GM19324 (cell line): ENCODE results near the gene MSI2.

Experiments
- ATAC-seq: cut with Tn5 transposase; IDR thresholded peaks from one replicate; pipeline ENCODE4 v1.9.1; 2021; ENCODE audit warnings: mild to moderate bottlenecking, moderate library complexity; ENCODE audit not compliant: unreplicated experiment, low FRiP score

Gene MSI2

DNA sequence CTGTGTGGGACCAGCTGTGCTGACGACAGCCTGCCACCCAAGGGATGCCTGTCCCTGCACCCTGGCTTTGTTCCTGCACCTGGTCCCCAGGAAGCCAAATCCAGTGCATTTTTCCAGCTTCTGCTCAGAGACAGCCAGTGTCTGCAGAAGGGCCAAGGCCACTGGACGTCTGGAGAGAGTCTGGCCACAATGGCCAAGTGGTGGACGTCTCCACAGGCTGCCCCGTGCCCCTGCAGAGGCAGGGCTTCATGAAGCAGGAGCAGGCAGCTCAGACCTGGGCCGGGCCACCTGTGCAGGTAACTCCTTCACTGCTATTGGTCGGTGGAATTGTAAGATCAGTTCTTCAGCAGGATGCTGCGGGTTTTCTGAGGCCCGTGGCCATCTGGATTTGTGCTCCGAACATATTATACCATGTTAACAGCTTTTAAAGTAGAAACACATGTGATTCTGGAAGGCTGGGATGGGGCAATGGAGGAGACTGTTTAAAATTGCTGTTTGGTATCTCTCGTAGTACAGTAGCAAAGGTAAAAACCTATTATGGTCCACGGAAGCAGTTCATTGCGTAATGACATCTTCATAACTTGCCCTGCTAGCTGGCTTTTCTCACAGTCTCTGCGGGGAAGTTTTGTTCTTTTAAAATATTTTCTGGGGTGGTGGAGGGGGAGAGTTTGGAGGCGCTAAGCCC, 303.5 kb downstream of the MSI2 start:
- no peak for ATAC-seq

DNA sequence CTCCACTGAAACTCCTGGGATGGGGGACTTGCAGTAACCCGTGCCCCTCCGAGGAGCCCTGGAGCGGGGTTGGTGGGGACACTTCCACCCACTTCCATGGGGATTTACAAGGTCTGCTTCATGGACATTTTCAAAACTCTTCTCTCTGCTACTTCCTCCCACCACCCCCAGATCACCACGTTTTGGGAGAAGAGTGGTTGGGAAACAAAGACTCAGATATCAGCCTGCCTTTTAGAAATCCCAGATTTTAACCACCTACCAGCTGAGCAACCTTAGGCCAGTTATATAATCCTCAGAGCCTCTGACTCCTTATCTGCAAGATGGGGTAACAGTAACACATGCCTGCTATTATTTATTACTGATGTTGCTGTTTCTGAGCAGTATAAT, 304.0 kb downstream of the MSI2 start:
- no peak for ATAC-seq

DNA sequence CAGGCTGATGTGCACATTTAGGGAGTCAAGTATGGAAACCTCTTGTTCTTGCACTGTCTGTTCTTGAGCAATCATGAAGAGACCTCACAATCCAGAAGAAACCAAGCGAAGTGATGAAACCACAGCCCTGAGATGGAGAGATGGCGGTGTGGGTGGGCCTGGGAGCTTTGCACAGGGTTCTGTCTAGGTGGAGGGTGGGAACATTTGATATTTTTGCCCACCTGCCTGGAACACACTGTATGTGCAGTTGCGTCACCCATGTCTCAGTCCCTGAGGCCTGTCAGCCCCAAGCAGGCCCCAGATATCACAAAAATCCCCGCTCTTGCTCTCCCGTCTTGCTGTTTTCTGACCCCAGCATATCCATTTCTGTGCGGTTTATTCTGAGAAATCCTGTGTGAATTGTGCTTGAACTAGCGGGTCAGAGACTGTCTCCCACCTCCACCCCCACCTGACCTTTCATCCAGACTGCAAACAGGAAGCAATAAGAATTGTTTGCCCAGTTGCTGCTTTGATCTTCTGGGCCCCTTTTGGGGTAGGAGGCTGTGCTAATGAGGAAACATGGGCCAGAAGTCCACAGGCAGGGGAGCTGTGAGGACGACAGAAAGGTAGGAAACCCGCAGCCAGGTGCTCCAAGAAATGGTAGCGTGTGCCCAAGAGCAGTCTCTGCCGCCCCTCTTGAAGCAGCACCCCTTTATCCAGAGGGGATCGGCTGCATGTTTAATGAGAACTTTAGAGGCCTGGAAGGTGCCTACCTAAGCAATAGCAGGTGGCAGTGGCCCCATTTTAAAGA, 304.9 kb downstream of the MSI2 start:
- ATAC-seq = no peak

DNA sequence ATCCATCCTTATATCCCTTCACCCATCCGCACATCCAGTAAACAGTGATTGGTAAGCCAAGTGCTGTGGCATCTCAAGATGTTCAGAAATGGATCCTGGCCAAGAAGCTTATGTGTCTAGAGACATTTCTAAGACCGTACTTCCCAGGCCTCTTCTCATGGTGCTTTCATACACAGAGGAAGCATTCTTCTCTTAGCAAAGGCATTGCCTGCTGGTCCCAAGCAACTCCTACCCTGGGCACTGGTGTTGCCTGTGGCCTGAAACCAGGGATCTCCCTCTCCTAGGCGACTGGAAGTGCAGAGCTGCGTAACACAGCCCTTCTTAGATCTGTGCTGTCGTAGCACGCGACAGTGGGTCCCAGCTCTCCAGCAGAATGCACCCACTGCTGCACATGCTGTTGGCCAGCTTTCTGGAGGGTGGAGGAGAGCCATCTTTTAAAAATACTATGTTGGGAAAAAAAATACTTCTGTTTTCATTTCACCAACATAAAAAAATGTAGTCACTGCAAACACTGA, 305.9 kb downstream of the MSI2 start:
- ATAC-seq = no peak

DNA sequence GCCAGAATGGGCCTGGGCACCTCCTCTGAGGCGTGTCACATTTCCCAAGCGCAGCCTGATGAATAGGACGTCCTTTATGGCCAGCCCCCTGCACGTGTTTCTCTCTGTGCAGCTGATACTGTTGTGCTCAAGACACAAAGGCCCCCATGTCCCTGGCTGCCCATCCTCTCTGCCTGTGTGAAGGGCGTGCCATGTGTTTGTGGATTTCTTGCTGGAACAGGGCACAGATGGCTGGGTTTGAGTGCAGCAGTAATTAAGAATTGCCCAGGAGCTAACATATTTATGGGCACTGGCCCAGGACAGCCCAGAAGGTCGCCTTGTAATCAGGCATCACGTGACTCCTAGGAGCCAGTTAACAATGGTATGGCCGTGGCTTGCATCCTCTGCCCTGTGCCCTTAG, 307.6 kb downstream of the MSI2 start:
- no peak for ATAC-seq

DNA sequence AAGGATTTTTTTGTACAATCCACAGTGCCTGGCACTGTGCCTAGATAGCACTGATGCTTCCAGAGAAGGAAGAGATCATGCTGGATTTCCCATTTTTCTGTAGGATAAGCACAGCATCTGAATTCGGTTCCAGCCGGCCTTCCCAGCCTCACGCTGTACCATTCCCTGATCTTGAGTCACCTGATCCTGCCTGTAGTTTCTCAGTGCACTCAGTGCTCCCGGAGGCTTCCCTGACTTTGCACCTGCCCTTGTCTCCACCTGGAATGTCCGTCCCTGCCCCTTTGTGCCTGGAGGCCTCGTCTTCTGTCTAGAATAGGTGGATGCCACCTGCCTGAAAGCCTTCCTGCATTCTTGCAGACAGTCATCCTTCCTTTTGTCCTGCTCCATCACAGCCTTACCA, 308.9 kb downstream of the MSI2 start:
- no peak for ATAC-seq

DNA sequence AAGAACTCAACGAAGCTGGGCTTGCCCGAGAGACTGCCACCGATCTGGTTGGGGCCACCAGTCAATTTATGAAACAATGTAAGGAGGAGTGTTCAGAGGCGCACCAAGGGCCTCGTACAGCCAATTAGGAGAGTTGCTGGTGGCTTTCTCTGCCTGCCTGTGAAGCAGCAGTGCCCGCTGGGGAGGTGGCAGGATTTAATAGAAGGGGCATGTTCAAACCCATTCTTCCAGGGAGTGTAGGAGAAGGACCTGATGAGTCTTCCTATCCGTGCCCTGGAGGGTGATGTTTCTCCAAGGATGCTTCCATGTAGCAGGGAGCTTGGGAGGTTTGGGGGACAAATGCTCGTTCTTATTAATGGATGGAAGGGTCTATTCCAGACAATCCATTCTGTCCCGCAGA, 310.4 kb downstream of the MSI2 start:
- ATAC-seq = no peak

DNA sequence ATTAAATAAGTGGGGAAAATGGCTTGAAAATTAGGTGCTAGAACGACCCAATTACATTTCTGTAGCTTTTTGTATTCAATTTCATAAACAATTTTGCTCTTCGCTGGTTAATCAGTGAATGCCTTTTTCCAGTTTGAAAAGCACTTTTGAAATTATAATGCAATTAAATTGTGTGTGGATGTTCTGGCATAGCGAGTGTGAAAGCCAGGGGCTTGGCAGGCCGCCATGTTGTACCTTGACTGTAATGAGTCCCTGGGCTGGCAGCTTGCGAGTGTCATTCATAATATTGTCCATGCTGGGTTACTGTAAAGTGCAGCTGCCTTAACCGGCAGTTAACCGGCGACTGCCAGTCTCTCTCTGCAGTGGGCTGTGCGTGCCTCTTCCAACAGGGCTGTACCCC, 310.9 kb downstream of the MSI2 start:
- no peak for ATAC-seq

DNA sequence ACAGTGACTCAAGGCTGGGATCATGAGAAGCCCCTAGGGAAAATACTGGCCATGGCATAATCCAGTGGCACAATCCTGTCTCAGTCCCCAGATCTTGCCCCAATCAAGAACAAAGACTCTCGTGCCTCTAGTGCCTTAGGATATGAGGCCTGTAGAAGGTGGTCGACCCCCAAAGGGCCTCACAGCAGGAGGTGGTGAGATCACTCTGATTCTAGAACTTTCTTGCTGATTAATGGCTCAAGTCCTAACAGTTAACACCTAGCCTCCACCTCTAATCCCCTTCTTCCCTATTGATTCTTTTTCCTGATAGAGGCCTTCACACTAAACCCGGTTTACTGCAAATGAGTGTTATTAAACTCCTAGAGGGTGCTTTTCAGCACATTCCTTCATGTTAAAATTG, 312.0 kb downstream of the MSI2 start:
- ATAC-seq = no peak

DNA sequence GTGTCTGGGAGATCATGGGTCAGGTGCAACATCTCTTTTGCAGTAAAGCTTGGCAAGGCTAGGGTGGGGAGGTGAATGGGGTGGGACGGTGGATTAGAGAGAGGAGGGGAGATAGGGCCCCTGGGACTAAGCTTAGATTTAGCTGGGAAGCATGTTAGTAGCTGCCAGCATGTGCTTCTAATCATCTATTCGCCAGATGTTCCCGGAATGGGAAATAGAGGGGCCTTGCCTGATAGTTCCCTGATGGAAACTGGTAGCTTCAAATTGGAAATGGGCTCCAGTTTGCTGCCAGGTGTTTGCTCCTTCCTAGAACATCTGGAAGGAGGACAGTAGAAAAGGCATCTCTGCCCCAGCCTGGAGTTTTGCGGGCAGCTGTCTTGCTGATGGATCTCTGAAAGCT, 312.7 kb downstream of the MSI2 start:
- no peak for ATAC-seq

DNA sequence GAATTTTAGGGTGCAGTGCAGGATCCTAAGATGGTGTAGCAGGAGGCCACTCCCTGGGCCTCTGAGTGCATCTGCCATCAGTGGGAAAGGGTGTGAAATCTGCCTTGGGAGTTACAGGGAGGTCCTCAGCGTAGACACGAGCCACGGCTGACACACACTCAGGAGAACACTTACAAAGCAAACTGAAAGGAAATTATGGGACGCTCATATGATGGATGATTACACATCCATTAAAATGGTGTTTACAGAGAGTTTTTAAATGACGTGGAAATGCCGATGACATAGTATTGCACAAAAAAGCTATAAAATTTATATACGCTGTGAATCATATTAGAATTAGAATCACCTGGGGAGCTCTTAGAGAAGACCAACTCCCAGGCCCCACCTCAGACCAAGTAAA, 313.5 kb downstream of the MSI2 start:
- ATAC-seq = no peak

DNA sequence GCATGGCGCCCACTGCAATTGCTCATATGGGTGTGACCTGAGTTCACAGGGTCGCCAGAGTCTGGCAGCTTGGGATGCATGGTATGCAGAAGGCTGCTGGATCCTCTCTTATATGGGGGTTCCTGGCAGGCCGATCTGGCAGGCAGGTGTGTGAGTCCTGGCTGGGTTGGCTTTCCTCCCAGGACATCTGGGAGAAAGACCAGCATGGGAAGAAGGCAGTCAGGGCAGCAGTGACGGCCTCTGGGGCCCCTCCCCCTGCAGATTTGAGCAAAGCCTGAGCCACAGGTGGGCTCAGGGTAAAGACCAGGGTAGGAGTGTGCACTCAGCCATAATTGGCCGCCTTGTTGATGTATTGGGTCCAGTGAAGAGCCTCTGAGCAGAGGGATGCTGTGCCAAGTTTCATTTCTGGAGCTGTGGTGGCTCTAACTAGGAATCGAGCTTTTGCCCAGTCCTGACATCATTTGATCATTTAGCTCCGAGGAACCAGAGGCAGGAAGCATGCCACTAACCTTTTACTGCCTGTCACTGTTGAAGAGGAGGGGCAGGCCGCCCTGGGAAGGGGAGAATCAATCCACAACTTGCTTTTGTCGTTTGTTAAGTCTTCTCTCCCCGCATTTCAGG, 314.5 kb downstream of the MSI2 start:
- no peak for ATAC-seq

DNA sequence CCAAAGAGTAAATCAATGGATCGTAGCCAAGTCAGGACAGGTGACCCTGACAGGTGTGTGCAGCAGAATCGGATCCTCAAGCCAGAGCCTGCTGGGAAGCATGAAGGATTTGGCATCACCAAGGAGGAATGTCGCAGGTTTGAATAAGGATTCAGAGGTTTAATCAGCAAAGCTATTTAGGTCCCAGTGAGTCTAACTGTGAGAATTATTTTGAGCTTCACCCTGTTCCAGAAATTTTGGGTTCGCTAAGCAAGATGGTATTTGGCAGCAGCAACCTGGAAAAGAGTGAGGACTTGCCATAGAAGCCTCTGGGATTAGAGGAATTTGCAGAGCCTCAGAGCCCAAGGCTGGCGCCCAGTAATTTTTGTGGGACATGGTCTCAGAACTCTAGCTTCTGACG, 315.7 kb downstream of the MSI2 start:
- no peak for ATAC-seq

DNA sequence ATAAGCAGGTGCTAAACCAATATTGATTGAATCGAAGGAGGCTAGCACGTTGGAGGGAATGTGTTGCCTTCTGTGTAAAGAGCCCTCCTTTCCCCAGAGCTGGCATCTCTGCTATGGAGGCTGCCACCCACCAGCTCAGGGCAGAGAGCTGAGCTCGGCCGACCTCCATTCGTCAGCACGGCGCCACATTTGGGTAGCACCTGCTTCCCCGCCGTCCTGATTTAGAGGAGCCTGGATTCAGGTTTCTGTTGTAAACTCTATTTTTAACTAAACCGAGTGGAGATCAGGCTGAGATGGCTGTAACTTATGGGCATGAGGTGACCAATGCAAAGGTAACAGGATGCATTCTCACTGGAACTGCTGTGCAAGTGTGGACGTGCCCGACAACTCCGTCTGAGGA, 316.3 kb downstream of the MSI2 start:
- ATAC-seq = no peak

DNA sequence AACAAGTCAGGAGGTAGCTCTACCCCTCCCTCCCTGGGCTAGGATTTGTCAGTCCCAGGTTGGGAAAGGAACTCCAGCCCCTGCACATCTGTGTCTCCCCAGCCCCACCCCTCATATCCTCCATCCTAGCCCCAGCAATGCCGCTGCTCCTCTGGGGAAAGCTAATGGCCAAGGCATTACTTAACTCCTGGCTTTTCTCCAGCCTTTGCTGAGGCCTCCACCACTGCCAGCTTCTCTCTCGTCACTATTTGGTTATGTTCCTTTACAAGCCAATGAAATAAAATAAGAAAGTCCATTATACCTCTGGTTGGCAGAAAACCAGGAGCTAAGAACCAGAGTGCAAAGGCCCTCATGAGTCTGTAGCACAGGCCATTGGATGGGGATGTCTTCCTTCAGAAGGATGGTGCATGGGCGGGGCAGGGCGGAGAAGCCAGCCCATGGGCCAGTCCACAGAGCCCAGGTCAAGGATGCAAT, 317.8 kb downstream of the MSI2 start:
- ATAC-seq = no peak

DNA sequence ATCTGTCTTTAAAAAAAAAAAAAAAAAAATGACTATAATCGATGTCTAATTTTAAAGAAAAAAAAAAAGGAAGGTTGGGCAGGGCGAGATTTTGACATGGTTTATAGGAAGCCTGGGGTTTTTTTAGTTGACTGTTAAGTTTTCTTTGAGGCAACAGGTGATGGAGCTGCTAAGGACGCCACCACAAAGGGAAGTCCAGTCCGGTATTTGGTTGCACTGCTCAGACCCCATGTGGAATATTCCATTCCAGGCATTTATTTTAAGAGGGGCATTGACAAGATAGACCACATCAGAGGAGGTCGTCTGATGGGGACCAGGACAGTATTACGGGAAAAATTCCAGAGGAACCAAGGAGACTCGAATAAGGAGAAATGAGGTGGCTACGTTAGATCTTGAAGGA, 320.4 kb downstream of the MSI2 start:
- ATAC-seq = no peak

DNA sequence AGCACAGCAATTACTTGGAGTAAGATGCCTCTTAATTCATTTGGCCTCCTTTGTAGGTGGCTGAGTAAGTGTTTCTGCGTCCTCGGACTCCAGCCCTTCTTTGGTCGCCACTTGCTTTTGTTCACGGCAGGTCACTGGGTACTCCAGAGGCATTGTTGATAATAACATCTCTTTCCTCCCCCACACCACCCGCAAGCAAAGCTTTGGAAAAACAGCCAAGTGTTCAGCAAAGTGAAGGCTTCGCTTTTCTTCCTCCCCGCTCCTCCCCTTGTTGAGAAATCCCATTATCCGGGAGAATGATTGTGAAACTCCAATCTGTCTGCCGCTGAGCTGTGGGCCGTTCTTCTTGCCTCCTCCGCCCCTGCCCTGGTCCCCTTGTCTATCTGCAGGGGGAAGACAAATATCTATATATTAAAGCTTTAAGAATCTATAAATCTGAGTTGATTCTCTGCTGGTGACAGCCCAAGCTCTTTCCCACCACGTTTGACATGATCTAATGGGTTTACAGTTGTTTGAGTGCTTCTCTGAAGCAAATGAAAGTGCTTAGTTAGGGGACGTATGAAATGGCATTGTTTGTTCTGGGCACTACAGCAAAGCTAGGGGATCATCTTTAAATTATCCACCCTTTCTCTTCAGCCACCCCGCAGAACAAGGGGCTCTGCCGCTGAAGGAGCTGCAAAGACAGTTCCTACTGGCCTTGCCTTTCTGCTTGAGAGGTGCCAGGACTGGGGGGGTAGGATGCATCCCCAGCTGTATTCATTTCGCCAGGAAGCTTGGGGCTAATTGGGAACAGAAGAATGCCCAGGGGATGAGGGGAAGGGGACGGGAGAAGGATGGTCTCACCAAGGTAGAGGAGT, 321.7 kb downstream of the MSI2 start:
- no peak for ATAC-seq

DNA sequence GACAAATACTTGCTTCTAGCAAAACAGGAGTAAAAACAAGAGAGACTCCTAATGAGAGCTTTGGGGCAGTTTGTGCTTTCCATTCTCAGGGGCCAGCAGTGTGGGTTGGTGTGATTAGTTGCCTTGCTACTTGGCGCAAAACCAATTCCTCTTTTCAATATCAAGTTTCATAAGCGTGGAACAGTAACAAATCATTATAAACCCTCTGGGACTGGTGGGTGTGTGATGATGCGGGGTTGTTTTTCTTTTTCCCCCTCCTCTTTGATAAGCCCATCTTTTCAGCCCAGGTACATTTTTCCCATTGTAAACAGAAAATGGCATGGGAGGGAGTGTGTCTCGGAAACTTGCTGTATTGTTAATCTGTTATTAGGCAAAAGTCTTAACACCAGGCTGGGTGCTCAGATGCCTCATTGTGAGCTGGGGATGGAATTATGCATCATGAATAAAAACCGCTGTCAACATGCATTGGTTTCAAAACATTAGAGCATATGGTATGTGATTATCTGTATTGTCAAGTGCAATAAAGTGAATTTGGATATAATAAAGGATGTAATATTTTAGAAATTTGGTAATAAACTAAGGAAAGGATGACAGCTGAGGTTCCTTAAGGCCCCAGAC, 322.4 kb downstream of the MSI2 start:
- no peak for ATAC-seq

DNA sequence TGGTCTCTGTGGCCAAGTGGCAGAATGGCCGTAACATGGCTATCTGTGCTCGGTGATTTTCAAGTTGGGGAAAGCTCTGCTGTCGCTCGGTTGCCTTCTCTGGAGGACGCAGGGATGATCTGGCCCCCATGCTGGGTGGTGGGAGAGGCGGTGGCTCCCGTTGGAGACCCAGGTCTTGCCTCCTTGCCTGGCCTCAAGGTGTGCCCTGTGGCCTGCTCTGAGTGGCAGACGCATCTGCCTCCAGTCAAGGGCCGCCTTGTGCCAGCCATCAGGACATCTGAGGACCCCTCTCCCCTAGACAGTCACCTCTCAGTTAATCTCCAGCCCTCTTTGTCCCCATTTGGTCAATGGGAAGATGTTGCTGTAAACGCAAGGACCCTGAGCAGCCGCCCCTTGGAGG, 322.9 kb downstream of the MSI2 start:
- ATAC-seq = no peak

DNA sequence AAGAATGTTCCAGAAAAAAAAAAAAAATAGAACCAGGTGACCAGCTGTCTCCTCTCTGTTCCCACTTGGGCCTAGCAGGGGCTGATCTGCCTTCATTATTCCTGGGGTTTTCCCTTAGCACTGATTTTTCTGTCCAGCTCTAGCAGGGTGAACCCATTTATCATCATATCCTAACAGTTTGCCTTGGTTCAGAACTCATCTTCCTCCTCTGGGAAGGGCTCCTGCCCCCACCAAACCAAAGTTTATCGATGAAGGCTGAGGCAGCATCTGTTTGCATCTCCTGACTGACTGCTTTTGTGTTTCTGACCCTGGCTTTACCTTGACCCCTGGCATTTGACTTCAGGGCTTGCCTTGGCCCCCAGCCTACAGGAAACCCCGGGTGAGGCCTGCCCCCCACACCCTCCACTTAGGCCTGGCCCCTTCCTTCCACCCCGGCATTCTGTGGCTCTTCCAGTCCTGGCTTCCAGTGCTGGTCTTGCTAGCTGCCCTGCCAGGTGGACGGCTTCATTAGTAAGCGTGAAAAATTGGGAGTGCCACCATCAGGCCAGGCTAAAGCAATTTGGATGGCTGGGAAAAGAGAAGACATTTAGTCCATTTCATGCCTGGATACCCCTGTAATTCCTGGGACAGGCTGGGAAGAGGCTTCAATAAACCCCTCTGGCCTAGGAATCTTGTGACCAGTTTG, 323.9 kb downstream of the MSI2 start:
- ATAC-seq = no peak
